ENCODE data around the gene PPP1R11.
"Not testable (repeated sequence)": the region's sequence is repeated elsewhere in the genome, so short reads cannot be mapped to it uniquely, and the experiment has no call there.

Gene PPP1R11

GRCh38 chr6:30066577-30067459, at the start of gene PPP1R11:
PPP1R11 (plus strand) TSS chr6:30067198; CDS start chr6:30067411, 213 bp downstream.
- peak; percentile 99 for DNase-seq

GRCh38 chr6:30019819-30020218, 47.2 kb upstream of the PPP1R11 start:
- DNase-seq = no peak

GRCh38 chr6:30020626-30021025, 46.4 kb upstream of the PPP1R11 start:
- no peak for DNase-seq

- no peak for DNase-seq
Measured at GRCh38 chr6:30022189-30022588, 44.8 kb upstream of the PPP1R11 start.

- DNase-seq = not testable (repeated sequence)
Measured at GRCh38 chr6:30022712-30023111, 44.3 kb upstream of the PPP1R11 start.

GRCh38 chr6:30025186-30025585, 41.8 kb upstream of the PPP1R11 start:
- no peak for DNase-seq

GRCh38 chr6:30029588-30029987, 37.4 kb upstream of the PPP1R11 start:
- no peak for DNase-seq

- no peak for DNase-seq
Measured at GRCh38 chr6:30031381-30031780, 35.6 kb upstream of the PPP1R11 start.

GRCh38 chr6:30033440-30033839, 33.6 kb upstream of the PPP1R11 start:
- not testable (repeated sequence) for DNase-seq

- DNase-seq = no peak
Measured at GRCh38 chr6:30035784-30036183, 31.2 kb upstream of the PPP1R11 start.

GRCh38 chr6:30037182-30037788, 29.7 kb upstream of the PPP1R11 start:
- no peak for DNase-seq

- no peak for DNase-seq
Measured at GRCh38 chr6:30041221-30041620, 25.8 kb upstream of the PPP1R11 start.

- DNase-seq = no peak
Measured at GRCh38 chr6:30041821-30042220, 25.2 kb upstream of the PPP1R11 start.

GRCh38 chr6:30042476-30042875, 24.5 kb upstream of the PPP1R11 start:
- no peak for DNase-seq

GRCh38 chr6:30042914-30043313, 24.1 kb upstream of the PPP1R11 start:
- no peak for DNase-seq

- no peak for DNase-seq
Measured at GRCh38 chr6:30043744-30044143, 23.3 kb upstream of the PPP1R11 start.

- no peak for DNase-seq
Measured at GRCh38 chr6:30044630-30045029, 22.4 kb upstream of the PPP1R11 start.

- peak; percentile 16 for DNase-seq
Measured at GRCh38 chr6:30047220-30047619, 19.8 kb upstream of the PPP1R11 start.

GRCh38 chr6:30053682-30054081, 13.3 kb upstream of the PPP1R11 start:
- DNase-seq = no peak

GRCh38 chr6:30055513-30055912, 11.5 kb upstream of the PPP1R11 start:
- no peak for DNase-seq

- DNase-seq = peak; percentile 43
Measured at GRCh38 chr6:30060606-30061091, 6.3 kb upstream of the PPP1R11 start.

- DNase-seq = peak; percentile 85
Measured at GRCh38 chr6:30061092-30061857, 5.7 kb upstream of the PPP1R11 start, which contains the start of gene POLR1H. POLR1H (plus strand) TSS chr6:30061265; CDS start chr6:30061525, 260 bp downstream.

- no peak for DNase-seq
Measured at GRCh38 chr6:30061858-30062458, 5.0 kb upstream of the PPP1R11 start.

Measured in GF-D8 (cell line).